ENCODE data around the gene ABCA6. TPM values are rescaled to one million over a fixed set of nuclear protein-coding genes. Genes with fewer than 3 reads are reported as not detected.
"Not testable (repeated sequence)": the region's sequence is repeated elsewhere in the genome, so short reads cannot be mapped to it uniquely, and the experiment has no call there.

ABCA6 gene
- total and polyA plus RNA-seq, 10 of the 15 experiments (the other 5 are each of a cell fraction or from before 2014, with no cell fraction given): 6.8 to 36.9 (median 12.6) TPM

GRCh38 chr17:69170377-69170776, 28.7 kb upstream of the ABCA6 start (continued):
- TF ChIP-seq CUX1 (IDR thresholded peaks at IDR 0.05; ENCODE audit: insufficient replicate concordance, low read depth, low read length): no peak
- no peak for TF ChIP-seq NR2C1 (IDR thresholded peaks at IDR 0.05)
- TF ChIP-seq CBX3 (IDR thresholded peaks at IDR 0.05; ENCODE audit: borderline replicate concordance, low read depth): no peak
- no peak for TF ChIP-seq ZBTB40 (IDR thresholded peaks at IDR 0.05; ENCODE audit: borderline replicate concordance)
- no peak for TF ChIP-seq JUND (IDR thresholded peaks at IDR 0.05; ENCODE audit: low read depth, low read length)
- TF ChIP-seq BMI1 (IDR thresholded peaks at IDR 0.05; ENCODE audit: borderline replicate concordance): no peak

GRCh38 chr17:69168642-69169041, 26.9 kb upstream of the ABCA6 start:
- FAIRE-seq; H3K4me1 ChIP-seq (ENCODE audit: control insufficient read depth, insufficient read depth, low read length); H4K20me1 ChIP-seq (ENCODE audit: control insufficient read depth, insufficient read depth); ATAC-seq; H2AFZ ChIP-seq (ENCODE audit: control insufficient read depth, low read depth, low read length); H3K9me3 ChIP-seq (replicated peaks; ENCODE audit: control insufficient read depth, insufficient read depth, low read length); intact Hi-C loops (cut with micrococcal nuclease; ENCODE audit: unreplicated experiment); POLR2A ChIA-PET; H3K27me3 ChIP-seq (replicated peaks in 1 of 2; ENCODE audit: control insufficient read depth in 2 of 2, insufficient read depth in 2 of 2, low read length in 1 of 2); H3K79me2 ChIP-seq (ENCODE audit: control insufficient read depth, insufficient read depth, low read length); H3K27ac ChIP-seq (ENCODE audit: control insufficient read depth, insufficient read depth); H3K4me3 ChIP-seq; H3K9ac ChIP-seq (ENCODE audit: control insufficient read depth, insufficient read depth, low read length); H3K4me2 ChIP-seq (ENCODE audit: control insufficient read depth, insufficient read depth); in situ Hi-C loops (cut with MboI); DNase-seq (ENCODE audit: low read depth, low spot score); RAD21 ChIA-PET (ENCODE audit: unreplicated experiment); BruUV-seq (replicated peaks); CTCF ChIA-PET; H3K36me3 ChIP-seq (ENCODE audit: control insufficient read depth in 2 of 2, insufficient read depth in 2 of 2, low read length in 1 of 2): not testable (repeated sequence)
- SMC1A ChIA-PET (ENCODE audit: uncharacterized antibody, unreplicated experiment): interaction anchor here (0.6 to 1.4 kb wide), 3 partner anchors 10 to 543 kb away, joined by 3 to 4 read pairs (median 3); no protein-coding TSS in a partner anchor
